H1 (cell line): Measurements from ENCODE around the gene LDHAL6A. TPM values are rescaled to one million over a fixed set of nuclear protein-coding genes. Genes with fewer than 3 reads are reported as not detected.

Experiments used
- CTCF ChIA-PET: fragments of 300-600 bp; sonication (Branson Sonifier 250); formaldehyde crosslinking; loops from one replicate; lab custom pipeline; 2021; ENCODE audit not compliant: partially characterized antibody; lab: Charles Lee
- POLR2A ChIA-PET: fragments of 300-600 bp; sonication (Branson Sonifier 250); formaldehyde crosslinking; loops from one replicate; lab custom pipeline; 2021; ENCODE audit warnings: inconsistent platforms; ENCODE audit not compliant: partially characterized antibody; lab: Charles Lee
- DNase-seq, 2 experiments: peaks; one replicate each; pipeline versions ENCODE4 v3.0.0 to v3.0.0-alpha.2; 2010 to 2022; ENCODE audit warnings: low spot score in 2 of 2, low read depth in 1 of 2, mixed read lengths in 1 of 2
- FAIRE-seq: peaks from 2 replicates; lab custom pipeline; 2011; peaks lifted over from hg19 to GRCh38; lab: Jason Lieb, UNC
- H2AFZ ChIP-seq: 2 replicates; pipeline ENCODE4 v1.8.1; 2012; ENCODE audit warnings: low read length, inconsistent platforms
- H2AK5ac ChIP-seq: 2 replicates; pipeline ENCODE4 v1.6.1; 2013; ENCODE audit warnings: low read depth, low read length
- H2BK120ac ChIP-seq: replicated peaks from 2 replicates; pipeline ENCODE3; 2013; ENCODE audit warnings: low read depth, low read length, inconsistent platforms
- H2BK12ac ChIP-seq: 2 replicates; pipeline ENCODE4 v1.6.1; 2013; ENCODE audit warnings: low read depth, low read length
- H2BK15ac ChIP-seq: 2 replicates; pipeline ENCODE4 v1.6.1; 2013; ENCODE audit warnings: low read length
- H2BK20ac ChIP-seq: 2 replicates; pipeline ENCODE4 v1.6.1; 2013; ENCODE audit warnings: low read length
- H2BK5ac ChIP-seq: 2 replicates; pipeline ENCODE4 v1.6.1; 2013; ENCODE audit warnings: low read depth, low read length
- H3K14ac ChIP-seq: 2 replicates; pipeline ENCODE4 v1.6.1; 2013; ENCODE audit warnings: inconsistent platforms; ENCODE audit not compliant: insufficient read length
- H3K18ac ChIP-seq: 2 replicates; pipeline ENCODE4 v1.6.1; 2013; ENCODE audit warnings: low read length; ENCODE audit errors: extremely low read depth
- H3K23ac ChIP-seq: 2 replicates; pipeline ENCODE4 v1.6.1; 2013; ENCODE audit warnings: inconsistent platforms; ENCODE audit not compliant: insufficient read length
- H3K23me2 ChIP-seq: 2 replicates; pipeline ENCODE4 v1.6.1; 2013; ENCODE audit warnings: low read depth, low read length
- H3K27ac ChIP-seq: 2 replicates; pipeline ENCODE4 v1.6.1; 2011; ENCODE audit warnings: low read depth, low read length, inconsistent platforms
- H3K27me3 ChIP-seq, 4 experiments: replicated peaks in 1 of 4; 1 replicate in 1 of 4; 2 replicates in 3 of 4; pipeline versions ENCODE4 v1.6.1 to v1.8.1; 2011 to 2013; ENCODE audit warnings: low read length in 3 of 4, mild to moderate bottlenecking in 3 of 4, inconsistent platforms in 2 of 4, mixed read lengths in 2 of 4, moderate library complexity in 1 of 4; ENCODE audit not compliant: control insufficient read depth in 3 of 4, insufficient read depth in 3 of 4; ENCODE audit errors: extremely low read depth in 1 of 4
- H3K36me3 ChIP-seq, 4 experiments: 2 replicates each; pipeline versions ENCODE4 v1.6.1 to v1.8.1; 2011 to 2013; ENCODE audit warnings: mild to moderate bottlenecking in 4 of 4, low read length in 3 of 4, moderate library complexity in 2 of 4, control low read depth in 1 of 4, inconsistent platforms in 1 of 4; ENCODE audit not compliant: insufficient read depth in 4 of 4, control insufficient read depth in 2 of 4
- H3K4ac ChIP-seq: replicated peaks from 2 replicates; pipeline ENCODE3; 2013; ENCODE audit warnings: low read length, low read depth, mixed read lengths, inconsistent platforms; ENCODE audit not compliant: insufficient read length
- H3K4me1 ChIP-seq, 4 experiments: replicated peaks in 1 of 4; 1 replicate in 1 of 4; 2 replicates in 3 of 4; pipeline versions ENCODE4 v1.6.1 to v1.8.1; 2011 to 2013; ENCODE audit warnings: low read length in 3 of 4, inconsistent platforms in 2 of 4, mixed read lengths in 1 of 4; ENCODE audit not compliant: insufficient read depth in 4 of 4, control insufficient read depth in 3 of 4
- H3K4me2 ChIP-seq, 2 experiments: 2 replicates each; pipeline versions ENCODE4 v1.6.1 to v1.8.1; 2011 to 2013; ENCODE audit warnings: low read depth in 2 of 2, low read length in 2 of 2, control low read depth in 1 of 2, inconsistent platforms in 1 of 2, mild to moderate bottlenecking in 1 of 2; ENCODE audit not compliant: insufficient read depth in 1 of 2
- H3K4me3 ChIP-seq, 4 experiments: fragments of 200-600, 300-600 bp in 1 of 4; sonication (generic), shearing (Covaris generic), sonication (Bioruptor Twin) in 1 of 4; 2 replicates each; pipeline versions ENCODE4 v1.5.1 to v1.8.1; 2011 to 2016; ENCODE audit warnings: low read length in 4 of 4, low read depth in 3 of 4, control low read depth in 2 of 4, inconsistent platforms in 2 of 4, mild to moderate bottlenecking in 2 of 4, mixed read lengths in 1 of 4, moderate library complexity in 1 of 4; ENCODE audit not compliant: insufficient read depth in 2 of 4; ENCODE audit errors: extremely low read depth in 1 of 4
- H3K56ac ChIP-seq: replicated peaks from 2 replicates; pipeline ENCODE3; 2013; ENCODE audit warnings: low read depth, mild to moderate bottlenecking, mixed read lengths, low read length, inconsistent platforms; ENCODE audit not compliant: insufficient read length
- H3K79me1 ChIP-seq: 2 replicates; pipeline ENCODE4 v1.6.1; 2013; ENCODE audit warnings: low read depth, low read length, control low read depth
- H3K79me2 ChIP-seq, 2 experiments: 2 replicates each; pipeline versions ENCODE4 v1.6.1 to v1.8.1; 2012 to 2013; ENCODE audit warnings: low read length in 2 of 2, mild to moderate bottlenecking in 2 of 2, inconsistent platforms in 1 of 2; ENCODE audit not compliant: insufficient read depth in 2 of 2, control insufficient read depth in 1 of 2
- H3K9ac ChIP-seq, 4 experiments: replicated peaks in 1 of 4; 1 replicate in 1 of 4; 2 replicates in 3 of 4; pipeline versions ENCODE4 v1.6.1 to v1.8.1; 2011 to 2013; ENCODE audit warnings: low read depth in 3 of 4, low read length in 3 of 4, control low read depth in 2 of 4, mild to moderate bottlenecking in 2 of 4, moderate library complexity in 2 of 4, inconsistent platforms in 1 of 4; ENCODE audit errors: extremely low read depth in 1 of 4
- H3K9me3 ChIP-seq, 2 experiments: 2 replicates each; pipeline versions ENCODE4 v1.6.1 to v1.8.1; 2012 to 2013; ENCODE audit warnings: mild to moderate bottlenecking in 2 of 2, moderate library complexity in 2 of 2, control low read depth in 1 of 2, inconsistent platforms in 1 of 2, low read depth in 1 of 2, low read length in 1 of 2, mixed read lengths in 1 of 2; ENCODE audit not compliant: insufficient read depth in 2 of 2
- H4K20me1 ChIP-seq, 2 experiments: replicated peaks in 1 of 2; 2 replicates each; pipeline versions ENCODE3 to v1.8.1; 2011 to 2013; ENCODE audit warnings: inconsistent platforms in 2 of 2, low read length in 2 of 2, mild to moderate bottlenecking in 1 of 2; ENCODE audit not compliant: insufficient read depth in 2 of 2, control insufficient read depth in 1 of 2
- H4K5ac ChIP-seq: 2 replicates; pipeline ENCODE4 v1.6.1; 2013; ENCODE audit warnings: low read length, low read depth, mixed read lengths, inconsistent platforms; ENCODE audit not compliant: insufficient read length
- H4K8ac ChIP-seq: 2 replicates; pipeline ENCODE4 v1.8.0; 2013; ENCODE audit warnings: mild to moderate bottlenecking, moderate library complexity, low read length, inconsistent platforms; ENCODE audit not compliant: insufficient read depth; ENCODE audit errors: extremely low read depth
- H4K91ac ChIP-seq: replicated peaks from 2 replicates; pipeline ENCODE3; 2013; ENCODE audit warnings: low read length, mixed read lengths, inconsistent platforms; ENCODE audit not compliant: insufficient read length
- CBX5 ChIP-seq: fragments of 300-800, 300-1000 bp; sonication (generic); IDR thresholded peaks from 2 replicates; pipeline ENCODE4 v1.7.1; 2016; ENCODE audit warnings: antibody characterized with exemption, low read length, low read depth
- NRF1 ChIP-seq: IDR thresholded peaks from 2 replicates; pipeline ENCODE4 v1.6.1; 2011; ENCODE audit warnings: mild to moderate bottlenecking, low read depth, low read length, improper control_type of control experiment
- PHF8 ChIP-seq: fragments of 200-600 bp; sonication (generic); conservative IDR thresholded peaks from 2 replicates; pipeline ENCODE4 v1.7.1; 2012; ENCODE audit warnings: low read depth, mild to moderate bottlenecking, inconsistent platforms, low read length, moderate library complexity
- POLR2A ChIP-seq, 2 experiments: IDR thresholded peaks; 1 replicate in 1 of 2; 2 replicates in 1 of 2; pipeline ENCODE4 v1.6.1; 2011; ENCODE audit warnings: low read depth in 2 of 2, low read length in 2 of 2, mild to moderate bottlenecking in 2 of 2; ENCODE audit errors: control extremely low read depth in 1 of 2
- RFX5 ChIP-seq: IDR thresholded peaks from 2 replicates; pipeline ENCODE4 v1.6.1; 2011; ENCODE audit warnings: low read depth, low read length, improper control_type of control experiment, borderline replicate concordance
- RXRA ChIP-seq: IDR thresholded peaks from 2 replicates; pipeline ENCODE4 v1.6.1; 2011; ENCODE audit warnings: low read depth, mild to moderate bottlenecking, low read length, moderate library complexity; ENCODE audit not compliant: insufficient read depth
- TAF1 ChIP-seq: IDR thresholded peaks from 2 replicates; pipeline ENCODE4 v1.6.1; 2011; ENCODE audit warnings: mild to moderate bottlenecking, low read depth, low read length
- WGBS, 2 experiments: shearing (Covaris generic) in 1 of 2; methylation state at CpG; one replicate each; pipeline versions ENCODE4 v1.1.6 to v1.1.7; 2013 to 2015; ENCODE audit warnings: low lambda C conversion rate in 2 of 2, mixed read lengths in 2 of 2, inconsistent platforms in 1 of 2, low coverage in 1 of 2, missing lambda C conversion rate in 1 of 2; ENCODE audit not compliant: insufficient replicate concordance in 2 of 2, insufficient coverage in 1 of 2, insufficient read length in 1 of 2; ENCODE audit errors: extremely low coverage in 1 of 2, missing lambda C conversion rate in 1 of 2; 5-methylcytosine and 5-hydroxymethylcytosine counted together
- polyA plus RNA-seq, 7 experiments: library from polyadenylated mRNA; depleted of rRNA in 3 of 7; stranded (reverse) in 5 of 7; unstranded in 2 of 7; fragments of >200 nt in 5 of 7; fragments of 200-250 nt in 2 of 7; gene quantifications; 1 replicate in 5 of 7; 2 replicates in 1 of 7; 4 replicates in 1 of 7; pipeline versions ENCODE4 v1.2.1 to v1.2.3, GENCODE V29; 2011 to 2013; ENCODE audit warnings: missing spikeins in 2 of 7, mixed read lengths in 2 of 7
- total RNA-seq: library from RNA; stranded (reverse); fragmentation: NEBNext Ultra II Directional; extraction: Animal tissue kit (Norgen Biotek cat#: 25700); gene quantifications from 2 replicates; pipeline ENCODE4 v1.2.1, GENCODE V29; 2021

The LDHAL6A gene
- total and polyA plus RNA-seq, 2 of the 8 experiments (the other 6 are each of a cell fraction or from before 2014, with no cell fraction given), result not detected

DNA sequence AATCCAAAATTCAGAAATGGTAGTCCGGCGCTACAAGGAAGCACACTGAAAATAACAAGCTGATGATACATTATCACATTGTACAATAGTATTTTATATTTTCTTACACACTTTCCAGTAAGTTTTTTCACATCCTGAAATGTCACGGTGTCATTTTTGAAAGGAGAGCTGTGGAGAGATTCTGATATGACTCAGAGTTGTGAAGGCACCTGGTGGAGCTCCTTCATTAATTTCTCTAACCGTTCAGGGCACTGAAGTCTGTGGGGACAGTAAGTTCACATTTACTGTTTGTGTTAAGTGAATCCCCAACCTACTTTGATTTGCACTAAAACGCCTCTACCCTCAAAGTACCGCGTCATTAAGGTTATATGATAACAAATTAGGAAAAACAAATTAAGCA is 13.3 kb downstream of the LDHAL6A start:
- no peak overlapping the region for H3K4me2 ChIP-seq
- H3K4ac ChIP-seq, result no peak overlapping the region
- no peak overlapping the region for H3K18ac ChIP-seq
- H3K23ac ChIP-seq, result no peak overlapping the region
- H2BK12ac ChIP-seq, result no peak overlapping the region
- no peaks in the 10 kb centered on the region for H3K23me2 ChIP-seq
- H3K56ac ChIP-seq, result no peak overlapping the region
- H3K27ac ChIP-seq, result no peak overlapping the region
- no peaks in the 10 kb centered on the region for H4K20me1 ChIP-seq
- no peak overlapping the region for H2AFZ ChIP-seq
- H2BK20ac ChIP-seq, result no peak overlapping the region
- no peaks in the 10 kb centered on the region for H3K79me2 ChIP-seq
- no peaks in the 10 kb centered on the region for H3K27me3 ChIP-seq
- no peak overlapping the region for H2AK5ac ChIP-seq
- no peak overlapping the region for H3K14ac ChIP-seq
- H3K79me1 ChIP-seq, result no peaks in the 10 kb centered on the region
- FAIRE-seq (no peak), DNase-seq (no peak)
- no peak overlapping the region for H4K91ac ChIP-seq
- H3K36me3 ChIP-seq, result no peaks in the 10 kb centered on the region
- ChIA-PET POLR2A (interaction anchor here (1.3 kb wide), 1 partner anchor 25 kb away, joined by 3 read pairs; no protein-coding TSS in a partner anchor), CTCF (interaction anchor here (1.0 to 1.7 kb wide), 5 partner anchors 12 to 258 kb away, joined by 3 to 4 read pairs (median 3); no protein-coding TSS in a partner anchor)
- H3K9ac ChIP-seq, result no peak overlapping the region
- no peak overlapping the region for H4K8ac ChIP-seq
- no peak overlapping the region for H4K5ac ChIP-seq
- TF ChIP-seq TAF1, result no peak
- no peak for TF ChIP-seq CBX5
- TF ChIP-seq NRF1, result no peak
- no peak for TF ChIP-seq RXRA
- no peak for TF ChIP-seq PHF8
- no peak for TF ChIP-seq RFX5
- TF ChIP-seq POLR2A (IDR thresholded peaks at IDR 0.05; ENCODE audit: control extremely low read depth in 1 of 2, low read depth in 2 of 2, low read length in 2 of 2), result no peak
- H2BK15ac ChIP-seq, result no peak overlapping the region
- no peak overlapping the region for H3K4me3 ChIP-seq
- 87% methylated on average over 7 of the region's 7 CpGs; no CpG with 5 or more reads in 1 of the 2 experiments for WGBS, 2 experiments
- H3K9me3 ChIP-seq, result no peaks in the 10 kb centered on the region
- H2BK120ac ChIP-seq, result no peak overlapping the region
- no peaks in the 10 kb centered on the region for H3K4me1 ChIP-seq
- no peak overlapping the region for H2BK5ac ChIP-seq
